Muscle of leg (tissue), 11 donors: ENCODE data around the gene RNF114. TPM values are rescaled to one million over a fixed set of nuclear protein-coding genes. Genes with fewer than 3 reads are reported as not detected.

Experiments used
- DNase-seq: peaks from one replicate; pipeline ENCODE4 v3.0.0; 2013
- H3K27ac ChIP-seq: one replicate; pipeline ENCODE4 v1.5.1; 2013; ENCODE audit warnings: mild to moderate bottlenecking, low read length, control low read depth
- H3K27me3 ChIP-seq: one replicate; pipeline ENCODE4 v1.6.1; 2013; ENCODE audit warnings: low read length; ENCODE audit not compliant: control insufficient read depth, insufficient read depth
- H3K36me3 ChIP-seq: one replicate; pipeline ENCODE4 v1.6.1; 2013; ENCODE audit warnings: low read length; ENCODE audit not compliant: control insufficient read depth, insufficient read depth
- H3K4me1 ChIP-seq: one replicate; pipeline ENCODE4 v1.6.1; 2013; ENCODE audit warnings: low read length; ENCODE audit not compliant: control insufficient read depth, insufficient read depth
- H3K4me3 ChIP-seq: one replicate; pipeline ENCODE4 v1.5.1; 2013; ENCODE audit warnings: low read length, control low read depth
- H3K9me3 ChIP-seq: replicated peaks from 2 replicates; pipeline ENCODE4 v1.6.1; 2013; ENCODE audit warnings: low read depth, low read length; ENCODE audit not compliant: control insufficient read depth
- WGBS: methylation state at CpG from one replicate; pipeline ENCODE4 v1.1.5; 2013; ENCODE audit warnings: missing lambda C conversion rate; ENCODE audit not compliant: insufficient coverage; 5-methylcytosine and 5-hydroxymethylcytosine counted together
- polyA plus RNA-seq, 8 donors: library from polyadenylated mRNA; unstranded; fragments of 120-200 nt; gene quantifications; one replicate each; pipeline versions ENCODE4 v1.2.1 to v1.2.3, GENCODE V29; 2013; ENCODE audit warnings: inconsistent platforms in 1 of 8, low replicate concordance in 1 of 8; ENCODE audit not compliant: insufficient read length in 8 of 8, insufficient read depth in 1 of 8
- total RNA-seq: library from RNA; stranded (reverse); fragments of 120-200 nt; gene quantifications from one replicate; pipeline ENCODE4 v1.2.4, GENCODE V29; 2013

Gene RNF114
- total and polyA plus RNA-seq, 9 donors = 31.7 to 49.8 (median 40.3) TPM

GRCh38 chr20:49901588-49901987, 34.6 kb upstream of the RNF114 start:
- 54% methylated on average over 5 of the region's 5 CpGs for WGBS
- no peaks in the 10 kb centered on the region for H3K27me3 ChIP-seq
- H3K27ac ChIP-seq = no peak overlapping the region
- H3K9me3 ChIP-seq = no peaks in the 10 kb centered on the region
- H3K4me3 ChIP-seq = no peak overlapping the region
- H3K36me3 ChIP-seq = peaks cover 31% of the 10 kb centered on the region
- H3K4me1 ChIP-seq = no peaks in the 10 kb centered on the region
- no peak for DNase-seq

- Histone ChIP-seq H3K27me3 (no peaks in the 10 kb centered on the region), H3K36me3 (peaks cover 52% of the 10 kb centered on the region), H3K4me3 (no peak overlapping the region), H3K4me1 (peaks cover 5% of the 10 kb centered on the region), H3K27ac (no peak overlapping the region), H3K9me3 (no peaks in the 10 kb centered on the region)
- DNase-seq = no peak
- 92% methylated on average over 8 of the region's 17 CpGs for WGBS
Observed at GRCh38 chr20:49904440-49905214, 31.6 kb upstream of the RNF114 start.

GRCh38 chr20:49905415-49906091, 30.6 kb upstream of the RNF114 start:
- DNase-seq = no peak
- WGBS = 90% methylated on average over 29 of the region's 29 CpGs
- H3K36me3 ChIP-seq = peaks cover 57% of the 10 kb centered on the region
- H3K4me1 ChIP-seq = peaks cover 12% of the 10 kb centered on the region
- no peak overlapping the region for H3K27ac ChIP-seq
- H3K27me3 ChIP-seq = no peaks in the 10 kb centered on the region
- no peak overlapping the region for H3K4me3 ChIP-seq
- H3K9me3 ChIP-seq = no peaks in the 10 kb centered on the region

DNA sequence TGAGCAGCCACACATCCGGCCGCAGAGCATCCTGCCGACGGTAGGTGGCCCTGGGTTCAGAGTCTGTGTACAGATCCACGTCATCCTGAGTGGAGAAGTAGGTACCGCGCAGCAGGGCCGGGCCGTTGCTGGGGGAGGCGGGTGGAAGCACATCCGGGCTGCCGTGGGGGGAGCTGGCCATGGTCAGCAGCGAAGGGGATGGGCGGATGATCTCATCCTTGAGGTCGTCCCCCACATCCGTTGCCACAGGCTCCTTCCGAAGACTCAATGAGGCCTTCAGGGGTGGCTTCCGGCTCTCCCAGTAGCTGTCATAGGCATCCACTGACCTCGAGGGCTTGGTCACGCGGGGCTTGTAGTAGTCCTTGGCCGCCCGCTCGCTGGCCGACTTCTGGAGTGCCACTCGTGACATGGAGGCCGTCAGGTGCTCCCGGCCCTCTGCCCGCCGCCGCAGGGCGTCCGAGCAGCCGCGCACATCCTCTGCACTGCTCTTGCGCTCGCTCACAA, 30.0 kb upstream of the RNF114 start:
- 91% methylated on average over 37 of the region's 37 CpGs for WGBS
- no peaks in the 10 kb centered on the region for H3K9me3 ChIP-seq

GRCh38 chr20:49906615-49907154, 29.5 kb upstream of the RNF114 start:
- no peak overlapping the region for H3K4me3 ChIP-seq
- H3K9me3 ChIP-seq = no peaks in the 10 kb centered on the region
- H3K36me3 ChIP-seq = peaks cover 58% of the 10 kb centered on the region
- 86% methylated on average over 15 of the region's 15 CpGs for WGBS
- H3K4me1 ChIP-seq = peaks cover 16% of the 10 kb centered on the region
- no peak for DNase-seq
- H3K27ac ChIP-seq = no peak overlapping the region
- no peaks in the 10 kb centered on the region for H3K27me3 ChIP-seq

More for the DNA sequence above, 30.0 kb upstream of the RNF114 start:
- Histone ChIP-seq H3K4me1 (peaks cover 16% of the 10 kb centered on the region), H3K27me3 (no peaks in the 10 kb centered on the region), H3K4me3 (no peak overlapping the region), H3K36me3 (peaks cover 57% of the 10 kb centered on the region), H3K27ac (no peak overlapping the region)
- no peak for DNase-seq

- Histone ChIP-seq H3K9me3 (no peaks in the 10 kb centered on the region), H3K4me3 (no peak overlapping the region), H3K27ac (no peak overlapping the region), H3K36me3 (peaks cover 60% of the 10 kb centered on the region), H3K27me3 (no peaks in the 10 kb centered on the region), H3K4me1 (peaks cover 16% of the 10 kb centered on the region)
- DNase-seq = no peak
- 94% methylated on average over 18 of the region's 19 CpGs for WGBS
Observed at GRCh38 chr20:49907405-49908257, 28.6 kb upstream of the RNF114 start.

GRCh38 chr20:49908258-49908565, 28.0 kb upstream of the RNF114 start:
- H3K27ac ChIP-seq = no peak overlapping the region
- no peak overlapping the region for H3K4me3 ChIP-seq
- H3K4me1 ChIP-seq = peaks cover 16% of the 10 kb centered on the region
- 96% methylated on average over 10 of the region's 11 CpGs for WGBS
- DNase-seq = no peak
- H3K9me3 ChIP-seq = no peaks in the 10 kb centered on the region
- peaks cover 60% of the 10 kb centered on the region for H3K36me3 ChIP-seq
- H3K27me3 ChIP-seq = no peaks in the 10 kb centered on the region

GRCh38 chr20:49909499-49910339, 26.5 kb upstream of the RNF114 start:
- Histone ChIP-seq H3K9me3 (no peaks in the 10 kb centered on the region), H3K27ac (peak overlapping the region; percentile 67), H3K36me3 (peaks cover 48% of the 10 kb centered on the region), H3K27me3 (no peaks in the 10 kb centered on the region), H3K4me3 (no peak overlapping the region), H3K4me1 (peaks cover 30% of the 10 kb centered on the region)
- no peak for DNase-seq
- 68% methylated on average over 22 of the region's 28 CpGs for WGBS

GRCh38 chr20:49910340-49910706, 25.9 kb upstream of the RNF114 start:
- 70% methylated on average over 3 of the region's 4 CpGs for WGBS
- Histone ChIP-seq H3K36me3 (peaks cover 42% of the 10 kb centered on the region), H3K4me3 (no peak overlapping the region), H3K27ac (peak overlapping the region; percentile 67), H3K27me3 (no peaks in the 10 kb centered on the region), H3K9me3 (no peaks in the 10 kb centered on the region), H3K4me1 (peaks cover 32% of the 10 kb centered on the region)
- no peak for DNase-seq
